ENCODE measurements around the gene OR56A1. TPM values are rescaled to one million over a fixed set of nuclear protein-coding genes. Genes with fewer than 3 reads are reported as not detected.

Gene OR56A1, protein sequence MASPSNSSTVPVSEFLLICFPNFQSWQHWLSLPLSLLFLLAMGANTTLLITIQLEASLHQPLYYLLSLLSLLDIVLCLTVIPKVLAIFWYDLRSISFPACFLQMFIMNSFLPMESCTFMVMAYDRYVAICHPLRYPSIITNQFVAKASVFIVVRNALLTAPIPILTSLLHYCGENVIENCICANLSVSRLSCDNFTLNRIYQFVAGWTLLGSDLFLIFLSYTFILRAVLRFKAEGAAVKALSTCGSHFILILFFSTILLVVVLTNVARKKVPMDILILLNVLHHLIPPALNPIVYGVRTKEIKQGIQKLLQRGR
- total RNA-seq = 0.12 TPM

DNA sequence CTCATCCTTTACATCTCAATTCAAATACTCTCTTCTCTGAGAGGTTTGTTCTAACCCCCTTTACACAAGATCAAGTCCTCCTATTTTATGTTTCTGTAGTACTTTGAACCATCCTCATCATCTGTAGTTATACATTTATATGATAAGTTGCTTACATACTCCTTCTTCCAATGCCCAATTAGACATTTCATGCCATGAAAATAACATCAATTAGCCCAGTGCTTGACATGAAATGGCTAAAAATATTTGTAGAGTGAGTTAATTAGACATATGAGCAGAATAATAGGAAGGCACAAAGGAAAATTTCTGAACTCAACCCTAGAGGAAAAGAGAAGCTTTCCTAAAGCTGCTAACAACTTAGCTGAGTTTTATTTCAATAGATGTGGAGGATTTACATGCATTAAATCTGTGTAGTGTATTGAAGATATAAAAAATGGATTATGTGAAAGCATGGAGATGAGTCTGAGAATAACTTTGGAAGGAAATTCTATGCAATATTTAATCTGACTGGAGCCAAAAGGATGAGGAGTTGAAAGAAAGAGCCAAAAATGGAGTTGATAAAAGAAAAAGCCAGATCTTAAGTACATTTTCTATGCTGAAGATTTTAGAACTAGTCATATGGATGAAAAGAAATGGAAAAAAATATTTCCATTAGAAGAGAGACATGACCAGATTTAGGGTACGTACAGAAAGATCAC lies at the start of gene OR56A1:
Gene OR56A1, minus strand, starts transcription at position 51 of the 698 bp plus-strand sequence. CDS start 3,066 bp downstream, outside the sequence.

DNA sequence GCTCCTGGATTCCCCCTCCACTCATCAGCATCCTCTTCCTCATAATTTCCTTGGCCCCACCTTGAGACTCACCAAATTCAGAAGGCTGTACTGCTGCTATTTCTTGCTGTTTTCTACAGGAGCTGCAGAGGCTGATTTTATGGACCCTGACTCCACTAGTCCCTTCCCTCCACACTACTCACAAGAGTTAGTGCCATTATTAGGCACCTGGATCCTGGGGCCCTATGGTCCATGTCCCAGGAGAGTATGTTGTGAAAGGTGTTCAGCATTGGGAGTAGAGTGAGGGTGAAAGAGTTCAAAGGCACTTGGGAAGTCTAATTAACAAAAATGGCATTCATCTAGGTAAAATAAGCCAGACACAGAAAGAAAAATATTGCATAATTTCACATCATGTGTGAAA lies 23.7 kb downstream of the OR56A1 start, which contains the start of gene OR56A4:
Gene OR56A4, minus strand, starts transcription at position 101 of the 400 bp plus-strand sequence. CDS start 3,954 bp downstream, outside the sequence.

DNA sequence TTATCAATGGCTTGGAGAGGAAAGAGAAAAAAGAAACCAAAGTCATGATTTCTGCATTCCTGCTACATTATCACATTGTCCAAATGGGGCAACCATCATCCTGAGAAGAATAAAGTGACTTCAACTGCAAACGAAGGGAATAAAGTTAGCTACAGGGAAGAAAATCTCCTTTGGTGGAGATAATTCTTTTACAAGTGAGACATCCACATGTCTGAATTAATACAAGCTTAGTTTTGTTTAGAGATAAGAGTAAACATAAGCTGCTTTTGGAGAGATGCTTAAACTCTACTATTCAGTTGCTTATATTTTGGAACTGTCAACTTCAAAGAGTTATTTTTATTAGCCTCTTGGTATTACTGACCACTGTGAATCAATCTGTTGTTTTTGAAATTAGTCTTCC lies 43.7 kb downstream of the OR56A1 start, which contains the start of gene OR52L1:
Gene OR52L1, minus strand, starts transcription at position 101 of the 400 bp plus-strand sequence. Its CDS starts 55 bp downstream, at position 46.

Small RNA genes lying within 50 kb of the gene (small RNA-seq; reads per million reads assigned to genes)
- not detected for gene RNA5SP329 (ENCODE audit: low replicate concordance)

Other genes with a start within 250 kb of the OR56A1 start
- not detected for gene OR52N5, start 247.4 kb downstream of the OR56A1 start, total RNA-seq
- gene OR52N1, start 239.5 kb downstream of the OR56A1 start, total RNA-seq = not detected
- gene OR52N2, start 221.8 kb downstream of the OR56A1 start, total RNA-seq = not detected
- gene OR52E6, start 188.9 kb downstream of the OR56A1 start, total RNA-seq = not detected
- gene OR52E8, start 173.1 kb downstream of the OR56A1 start, total RNA-seq = not detected
- not detected for gene OR52E4, start 150.1 kb downstream of the OR56A1 start, total RNA-seq
- gene OR52E5, start 137.6 kb downstream of the OR56A1 start, total RNA-seq = not detected
- gene OR56A3, start 88.5 kb downstream of the OR56A1 start, total RNA-seq = not detected
- not detected for gene OR56A5, start 62.3 kb downstream of the OR56A1 start, total RNA-seq
- not detected for gene OR52L1, start 43.8 kb downstream of the OR56A1 start, total RNA-seq
- gene OR56A4, start 23.8 kb downstream of the OR56A1 start, total RNA-seq = not detected
- not detected for gene OR56B4, start 76.9 kb upstream of the OR56A1 start, total RNA-seq
- not detected for gene OR52B2, start 139.6 kb upstream of the OR56A1 start, total RNA-seq
- gene OR52W1, start 168.5 kb upstream of the OR56A1 start, total RNA-seq = not detected
- gene C11orf42, start 174.8 kb upstream of the OR56A1 start, total RNA-seq = not detected
- 57.0 TPM for gene FHIP1B, start 203.9 kb upstream of the OR56A1 start, total RNA-seq
- 0.23 TPM for gene CNGA4, start 208.3 kb upstream of the OR56A1 start, total RNA-seq
- gene CCKBR, start 229.1 kb upstream of the OR56A1 start, total RNA-seq = 0.41 TPM

Measured in metanephros (tissue), 2 donors.